ENCODE results near the gene HOXC5. TPM values are rescaled to one million over a fixed set of nuclear protein-coding genes. Genes with fewer than 3 reads are reported as not detected.

Gene HOXC5
- total RNA-seq, 1 donor from 2014 or later = 3.8 TPM

GRCh38 chr12:54000116-54001114 is 32.4 kb upstream of the HOXC5 start, which contains the start of gene HOXC9:
HOXC9 (plus strand) TSS chr12:54000161; CDS start chr12:54000189, 28 bp downstream.
- TF ChIP-seq CTCF (conservative IDR thresholded peaks at IDR 0.05) = no peak
- peaks cover 3% of the 10 kb centered on the region for H3K36me3 Mint-ChIP-seq (ENCODE audit: low read depth)
- peaks cover 15% of the 10 kb centered on the region for H3K4me1 Mint-ChIP-seq
- H3K27me3 Mint-ChIP-seq (ENCODE audit: low read depth) = peaks cover 100% of the 10 kb centered on the region
- no peak for DNase-seq (ENCODE audit: low read depth, low spot score)
- H3K4me3 Mint-ChIP-seq = peak within 1 kb of the TSS; percentile 85
- H3K9me3 Mint-ChIP-seq = no peaks in the 10 kb centered on the region
- H3K27ac Mint-ChIP-seq (ENCODE audit: unreplicated experiment) = no peak within 1 kb of the TSS

GRCh38 chr12:54001283-54002187 is 31.3 kb upstream of the HOXC5 start:
- H3K27ac Mint-ChIP-seq (ENCODE audit: unreplicated experiment) = peak overlapping the region; percentile 40
- no peak for TF ChIP-seq CTCF (conservative IDR thresholded peaks at IDR 0.05)
- no peak for DNase-seq (ENCODE audit: low read depth, low spot score)
- peaks cover 21% of the 10 kb centered on the region for H3K4me1 Mint-ChIP-seq
- H3K36me3 Mint-ChIP-seq (ENCODE audit: low read depth) = peaks cover 3% of the 10 kb centered on the region
- H3K9me3 Mint-ChIP-seq = no peaks in the 10 kb centered on the region
- H3K27me3 Mint-ChIP-seq (ENCODE audit: low read depth) = peaks cover 100% of the 10 kb centered on the region
- peak overlapping the region; percentile 85 for H3K4me3 Mint-ChIP-seq

GRCh38 chr12:54002278-54002914 is 30.5 kb upstream of the HOXC5 start:
- peaks cover 21% of the 10 kb centered on the region for H3K4me1 Mint-ChIP-seq
- no peak for TF ChIP-seq CTCF (conservative IDR thresholded peaks at IDR 0.05)
- H3K4me3 Mint-ChIP-seq = peak overlapping the region; percentile 85
- H3K27ac Mint-ChIP-seq (ENCODE audit: unreplicated experiment) = peak overlapping the region; percentile 4
- peaks cover 3% of the 10 kb centered on the region for H3K36me3 Mint-ChIP-seq (ENCODE audit: low read depth)
- peaks cover 100% of the 10 kb centered on the region for H3K27me3 Mint-ChIP-seq (ENCODE audit: low read depth)
- no peaks in the 10 kb centered on the region for H3K9me3 Mint-ChIP-seq
- no peak for DNase-seq (ENCODE audit: low read depth, low spot score)

GRCh38 chr12:54002915-54003389 is 29.9 kb upstream of the HOXC5 start:
- H3K4me3 Mint-ChIP-seq = peak overlapping the region; percentile 85
- no peak for DNase-seq (ENCODE audit: low read depth, low spot score)
- H3K4me1 Mint-ChIP-seq = peaks cover 21% of the 10 kb centered on the region
- H3K27me3 Mint-ChIP-seq (ENCODE audit: low read depth) = peaks cover 100% of the 10 kb centered on the region
- peaks cover 3% of the 10 kb centered on the region for H3K36me3 Mint-ChIP-seq (ENCODE audit: low read depth)
- no peak for TF ChIP-seq CTCF (conservative IDR thresholded peaks at IDR 0.05)
- H3K27ac Mint-ChIP-seq (ENCODE audit: unreplicated experiment) = peak overlapping the region; percentile 77
- no peaks in the 10 kb centered on the region for H3K9me3 Mint-ChIP-seq

- no peak for TF ChIP-seq CTCF (conservative IDR thresholded peaks at IDR 0.05)
- Mint-ChIP-seq H3K36me3 (ENCODE audit: low read depth) (peaks cover 3% of the 10 kb centered on the region), H3K4me1 (peaks cover 21% of the 10 kb centered on the region), H3K4me3 (peak overlapping the region; percentile 79), H3K27ac (ENCODE audit: unreplicated experiment) (no peak overlapping the region), H3K27me3 (ENCODE audit: low read depth) (peaks cover 100% of the 10 kb centered on the region), H3K9me3 (no peaks in the 10 kb centered on the region)
- no peak for DNase-seq (ENCODE audit: low read depth, low spot score)
Measured at GRCh38 chr12:54003625-54004024, 29.2 kb upstream of the HOXC5 start.
